Mammary epithelial cell (primary cell): ENCODE results near the gene HS3ST4.

ENCODE experiments used
- CTCF ChIP-seq, 2 donors: IDR thresholded peaks in 1 of 2; conservative IDR thresholded peaks in 1 of 2; 2 replicates each; pipeline ENCODE4 v1.5.1; 2011 to 2012; ENCODE audit warnings: inconsistent platforms in 2 of 2, low read length in 2 of 2, mild to moderate bottlenecking in 2 of 2, control low read depth in 1 of 2, low read depth in 1 of 2; ENCODE audit not compliant: insufficient read depth in 1 of 2; ENCODE audit errors: extremely low read depth in 1 of 2
- EZH2 ChIP-seq: IDR thresholded peaks from 2 replicates; pipeline ENCODE4 v1.6.1; 2012; ENCODE audit warnings: low read length, inconsistent platforms, borderline replicate concordance

DNA sequence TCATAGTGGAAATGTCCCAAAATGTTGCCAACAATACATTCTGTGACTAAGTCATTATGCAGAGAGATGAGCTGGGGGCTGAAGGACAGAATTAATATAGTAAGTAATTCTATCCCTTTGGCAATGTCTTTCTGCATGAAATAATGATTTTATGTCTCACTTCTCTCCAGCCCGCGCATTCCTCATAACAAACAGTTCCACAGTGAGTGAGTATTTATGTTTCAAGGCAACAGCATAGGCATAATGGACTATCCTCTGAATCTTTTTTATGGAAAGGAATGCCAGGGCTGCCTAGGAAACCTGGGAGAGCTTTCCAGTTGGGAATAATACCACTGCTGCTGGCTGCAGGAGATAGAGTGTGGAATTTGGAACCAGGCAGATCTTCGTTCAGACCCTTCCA is 477.7 kb downstream of the HS3ST4 start:
- TF ChIP-seq EZH2 (no peak), CTCF (conservative IDR thresholded peaks at IDR 0.05 in 1 of 2, IDR thresholded peaks at IDR 0.05 in 1 of 2; ENCODE audit: extremely low read depth in 1 of 2, insufficient read depth in 1 of 2, low read depth in 1 of 2, low read length in 2 of 2) (no peak)
